ENCODE measurements around the gene BTBD2. TPM values are rescaled to one million over a fixed set of nuclear protein-coding genes. Genes with fewer than 3 reads are reported as not detected.

BTBD2 gene
- total and polyA plus RNA-seq, 2 of the 13 experiments (the other 11 are each of a cell fraction or from before 2014, with no cell fraction given) = 28.1 to 45.3 TPM

DNA sequence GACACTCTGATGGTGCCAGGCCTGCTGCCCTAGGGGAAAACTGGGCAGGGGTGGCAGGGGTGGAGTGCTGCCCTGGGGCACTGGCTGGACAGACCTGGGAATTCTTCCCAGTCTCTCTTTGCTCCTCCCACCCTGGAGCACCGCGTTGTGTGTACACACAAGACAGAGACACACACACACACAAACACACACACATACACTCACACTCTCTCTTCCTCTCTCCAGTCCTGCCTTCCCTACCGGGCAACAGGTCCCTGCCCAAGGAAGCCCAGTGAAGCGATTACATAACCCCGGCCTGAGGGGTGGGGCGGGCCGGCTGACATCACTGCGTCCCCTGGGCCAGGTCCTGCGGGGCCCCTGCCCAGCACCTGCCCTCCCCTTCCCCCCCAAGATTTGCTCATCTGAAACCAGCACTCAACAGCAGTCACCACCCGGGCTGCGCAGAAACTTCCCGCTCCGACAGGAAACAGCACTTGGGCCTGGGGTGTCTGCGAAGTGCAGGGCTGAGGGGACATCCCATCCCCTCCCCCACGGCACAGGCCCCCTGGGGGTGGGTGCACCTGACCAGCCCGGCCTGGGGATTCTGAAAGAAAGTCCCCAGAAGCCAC, 34.3 kb upstream of the BTBD2 start (continued):
- TF ChIP-seq ZZZ3 (CRISPR knock-in tag; IDR thresholded peaks at IDR 0.05; ENCODE audit: borderline replicate concordance) = no peak
- no peak for TF ChIP-seq ZFP1 (CRISPR knock-in tag; IDR thresholded peaks at IDR 0.05)
- TF ChIP-seq, protein P1, sequence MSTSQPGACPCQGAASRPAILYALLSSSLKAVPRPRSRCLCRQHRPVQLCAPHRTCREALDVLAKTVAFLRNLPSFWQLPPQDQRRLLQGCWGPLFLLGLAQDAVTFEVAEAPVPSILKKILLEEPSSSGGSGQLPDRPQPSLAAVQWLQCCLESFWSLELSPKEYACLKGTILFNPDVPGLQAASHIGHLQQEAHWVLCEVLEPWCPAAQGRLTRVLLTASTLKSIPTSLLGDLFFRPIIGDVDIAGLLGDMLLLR (CRISPR knock-in tag; IDR thresholded peaks at IDR 0.05) = no peak
- no peak for TF ChIP-seq SCMH1 (CRISPR knock-in tag; IDR thresholded peaks at IDR 0.05; ENCODE audit: borderline replicate concordance)
- no peak for TF ChIP-seq SNRNP70 (IDR thresholded peaks at IDR 0.05; ENCODE audit: low read depth, low read length)
- TF ChIP-seq NFATC3 (CRISPR knock-in tag; IDR thresholded peaks at IDR 0.05) = no peak
- TF ChIP-seq TMF1 (CRISPR knock-in tag; IDR thresholded peaks at IDR 0.05; ENCODE audit: low read depth) = no peak
- no peak for TF ChIP-seq CCDC6 (CRISPR knock-in tag; IDR thresholded peaks at IDR 0.05)
- TF ChIP-seq, protein P2, sequence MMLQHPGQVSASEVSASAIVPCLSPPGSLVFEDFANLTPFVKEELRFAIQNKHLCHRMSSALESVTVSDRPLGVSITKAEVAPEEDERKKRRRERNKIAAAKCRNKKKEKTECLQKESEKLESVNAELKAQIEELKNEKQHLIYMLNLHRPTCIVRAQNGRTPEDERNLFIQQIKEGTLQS (CRISPR knock-in tag; IDR thresholded peaks at IDR 0.05) = 0 out of 2 replicates have a peak, but pooled peaks have one; percentile 47
- TF ChIP-seq MEIS1 (CRISPR knock-in tag; IDR thresholded peaks at IDR 0.05; ENCODE audit: borderline replicate concordance) = no peak
- TF ChIP-seq SUZ12 (IDR thresholded peaks at IDR 0.05; ENCODE audit: low read depth, low read length) = no peak
- TF ChIP-seq, protein P3, sequence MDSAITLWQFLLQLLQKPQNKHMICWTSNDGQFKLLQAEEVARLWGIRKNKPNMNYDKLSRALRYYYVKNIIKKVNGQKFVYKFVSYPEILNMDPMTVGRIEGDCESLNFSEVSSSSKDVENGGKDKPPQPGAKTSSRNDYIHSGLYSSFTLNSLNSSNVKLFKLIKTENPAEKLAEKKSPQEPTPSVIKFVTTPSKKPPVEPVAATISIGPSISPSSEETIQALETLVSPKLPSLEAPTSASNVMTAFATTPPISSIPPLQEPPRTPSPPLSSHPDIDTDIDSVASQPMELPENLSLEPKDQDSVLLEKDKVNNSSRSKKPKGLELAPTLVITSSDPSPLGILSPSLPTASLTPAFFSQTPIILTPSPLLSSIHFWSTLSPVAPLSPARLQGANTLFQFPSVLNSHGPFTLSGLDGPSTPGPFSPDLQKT (CRISPR knock-in tag; IDR thresholded peaks at IDR 0.05; ENCODE audit: borderline replicate concordance) = no peak
- TF ChIP-seq HNRNPH1 (optimal IDR thresholded peaks at IDR 0.05; ENCODE audit: low read depth, low read length) = no peak
- no peak for TF ChIP-seq PPARG (CRISPR knock-in tag; conservative IDR thresholded peaks at IDR 0.05)
- no peak for TF ChIP-seq ZNF7 (CRISPR knock-in tag; IDR thresholded peaks at IDR 0.05)
- no peak for TF ChIP-seq SMAD1 (CRISPR knock-in tag; IDR thresholded peaks at IDR 0.05; ENCODE audit: borderline replicate concordance, low read depth)
- TF ChIP-seq STAG1 (CRISPR knock-in tag; IDR thresholded peaks at IDR 0.05) = no peak; the same call in 1 of the 2 replicates
- TF ChIP-seq TCF12 (IDR thresholded peaks at IDR 0.05) = no peak
- TF ChIP-seq TCF12 (CRISPR knock-in tag; IDR thresholded peaks at IDR 0.05) = no peak
- no peak for TF ChIP-seq ZNF180 (CRISPR knock-in tag; IDR thresholded peaks at IDR 0.05; ENCODE audit: borderline replicate concordance, low read depth)
- no peak for TF ChIP-seq ADNP (CRISPR knock-in tag; IDR thresholded peaks at IDR 0.05)
- TF ChIP-seq MTF2 (CRISPR knock-in tag; IDR thresholded peaks at IDR 0.05; ENCODE audit: borderline replicate concordance) = no peak
- TF ChIP-seq FOSL1 (CRISPR knock-in tag; IDR thresholded peaks at IDR 0.05; ENCODE audit: borderline replicate concordance) = no peak
- TF ChIP-seq ATF1 (CRISPR knock-in tag; IDR thresholded peaks at IDR 0.05) = no peak
- TF ChIP-seq ZNF274 (CRISPR knock-in tag; IDR thresholded peaks at IDR 0.05) = 0 out of 2 replicates have a peak, but pooled peaks have one; percentile 27
- TF ChIP-seq NFKBIZ (CRISPR knock-in tag; IDR thresholded peaks at IDR 0.05) = 0 out of 2 replicates have a peak, but pooled peaks have one; percentile 17
- TF ChIP-seq KLF9 (CRISPR knock-in tag; IDR thresholded peaks at IDR 0.05; ENCODE audit: low read depth) = no peak
- TF ChIP-seq KAT2B (IDR thresholded peaks at IDR 0.05; ENCODE audit: borderline replicate concordance, low read depth, low read length) = no peak
- TF ChIP-seq, protein P4, sequence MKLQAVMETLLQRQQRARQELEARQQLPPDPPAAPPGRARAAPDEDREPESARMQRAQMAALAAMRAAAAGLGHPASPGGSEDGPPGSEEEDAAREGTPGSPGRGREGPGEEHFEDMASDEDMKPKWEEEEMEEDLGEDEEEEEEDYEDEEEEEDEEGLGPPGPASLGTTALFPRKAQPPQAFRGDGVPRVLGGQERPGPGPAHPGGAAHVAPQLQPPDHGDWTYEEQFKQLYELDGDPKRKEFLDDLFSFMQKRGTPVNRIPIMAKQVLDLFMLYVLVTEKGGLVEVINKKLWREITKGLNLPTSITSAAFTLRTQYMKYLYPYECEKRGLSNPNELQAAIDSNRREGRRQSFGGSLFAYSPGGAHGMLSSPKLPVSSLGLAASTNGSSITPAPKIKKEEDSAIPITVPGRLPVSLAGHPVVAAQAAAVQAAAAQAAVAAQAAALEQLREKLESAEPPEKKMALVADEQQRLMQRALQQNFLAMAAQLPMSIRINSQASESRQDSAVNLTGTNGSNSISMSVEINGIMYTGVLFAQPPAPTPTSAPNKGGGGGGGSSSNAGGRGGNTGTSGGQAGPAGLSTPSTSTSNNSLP (IDR thresholded peaks at IDR 0.05; ENCODE audit: low read depth, low read length) = no peak
- TF ChIP-seq SRY (CRISPR knock-in tag; IDR thresholded peaks at IDR 0.05) = no peak; the same call in 1 of the 2 replicates

All from HepG2 (cell line).